ENCODE data around the gene DNAH6.

DNAH6 gene

GRCh38 chr2:84694088-84694622 lies 177.9 kb downstream of the DNAH6 start:
- no peak for DNase-seq (ENCODE audit: low read depth in 1 of 2, low spot score in 1 of 2)

GRCh38 chr2:84697895-84698294 lies 181.6 kb downstream of the DNAH6 start:
- no peak for DNase-seq (ENCODE audit: low read depth in 1 of 2, low spot score in 1 of 2)

GRCh38 chr2:84700006-84700405 lies 183.7 kb downstream of the DNAH6 start:
- DNase-seq (ENCODE audit: low read depth in 1 of 2, low spot score in 1 of 2) = no peak

GRCh38 chr2:84701880-84702279 lies 185.6 kb downstream of the DNAH6 start:
- no peak for DNase-seq (ENCODE audit: low read depth in 1 of 2, low spot score in 1 of 2)

GRCh38 chr2:84702941-84703340 lies 186.6 kb downstream of the DNAH6 start:
- DNase-seq (ENCODE audit: low read depth in 1 of 2, low spot score in 1 of 2) = no peak

GRCh38 chr2:84703831-84704230 lies 187.5 kb downstream of the DNAH6 start:
- DNase-seq (ENCODE audit: low read depth in 1 of 2, low spot score in 1 of 2) = no peak

GRCh38 chr2:84704505-84705244 lies 188.4 kb downstream of the DNAH6 start:
- no peak for DNase-seq (ENCODE audit: low read depth in 1 of 2, low spot score in 1 of 2)

GRCh38 chr2:84705858-84706257 lies 189.6 kb downstream of the DNAH6 start:
- no peak for DNase-seq (ENCODE audit: low read depth in 1 of 2, low spot score in 1 of 2)

- DNase-seq (ENCODE audit: low read depth in 1 of 2, low spot score in 1 of 2) = no peak
These were observed 192.1 kb downstream of the DNAH6 start for GRCh38 chr2:84708442-84708841.

- DNase-seq (ENCODE audit: low read depth in 1 of 2, low spot score in 1 of 2) = no peak
These were observed 195.4 kb downstream of the DNAH6 start for GRCh38 chr2:84711651-84712050.

GRCh38 chr2:84713441-84713840 lies 197.1 kb downstream of the DNAH6 start:
- DNase-seq (ENCODE audit: low read depth in 1 of 2, low spot score in 1 of 2) = no peak

GRCh38 chr2:84716564-84716963 lies 200.3 kb downstream of the DNAH6 start:
- DNase-seq (ENCODE audit: low read depth in 1 of 2, low spot score in 1 of 2) = no peak

- no peak for DNase-seq (ENCODE audit: low read depth in 1 of 2, low spot score in 1 of 2)
These were observed 201.0 kb downstream of the DNAH6 start for GRCh38 chr2:84717302-84717701.

- no peak for DNase-seq (ENCODE audit: low read depth in 1 of 2, low spot score in 1 of 2)
These were observed 203.1 kb downstream of the DNAH6 start for GRCh38 chr2:84719434-84719833.

GRCh38 chr2:84723831-84724230 lies 207.5 kb downstream of the DNAH6 start:
- DNase-seq (ENCODE audit: low read depth in 1 of 2, low spot score in 1 of 2) = no peak

- no peak for DNase-seq (ENCODE audit: low read depth in 1 of 2, low spot score in 1 of 2)
These were observed 209.4 kb downstream of the DNAH6 start for GRCh38 chr2:84725717-84726116.

- DNase-seq (ENCODE audit: low read depth in 1 of 2, low spot score in 1 of 2) = no peak
These were observed 211.0 kb downstream of the DNAH6 start for GRCh38 chr2:84727315-84727714.

- no peak for DNase-seq (ENCODE audit: low read depth in 1 of 2, low spot score in 1 of 2)
These were observed 212.9 kb downstream of the DNAH6 start for GRCh38 chr2:84729224-84729623.

- DNase-seq (ENCODE audit: low read depth in 1 of 2, low spot score in 1 of 2) = no peak
These were observed 214.9 kb downstream of the DNAH6 start for GRCh38 chr2:84731185-84731584.

- no peak for DNase-seq (ENCODE audit: low read depth in 1 of 2, low spot score in 1 of 2)
These were observed 216.8 kb downstream of the DNAH6 start for GRCh38 chr2:84732897-84733778.

- no peak for DNase-seq (ENCODE audit: low read depth in 1 of 2, low spot score in 1 of 2)
These were observed 219.1 kb downstream of the DNAH6 start for GRCh38 chr2:84735389-84735788.

- DNase-seq (ENCODE audit: low read depth in 1 of 2, low spot score in 1 of 2) = peak in 1 of 2 donors; percentile 13
These were observed 225.0 kb downstream of the DNAH6 start for GRCh38 chr2:84741182-84741822.
